Measurements from ENCODE around the gene SLC7A1. TPM values are rescaled to one million over a fixed set of nuclear protein-coding genes. Genes with fewer than 3 reads are reported as not detected.

SLC7A1 gene
- total RNA-seq, 1 experiment from 2014 or later: 84.5 TPM

- TF ChIP-seq PRDM15 (CRISPR knock-in tag; IDR thresholded peaks at IDR 0.05) (no peak), NFATC4 (CRISPR knock-in tag; IDR thresholded peaks at IDR 0.05) (no peak), IRF2 (CRISPR knock-in tag; IDR thresholded peaks at IDR 0.05; ENCODE audit: borderline replicate concordance, low read depth) (no peak), CDX4 (CRISPR knock-in tag; IDR thresholded peaks at IDR 0.05; ENCODE audit: borderline replicate concordance) (no peak), OVOL2 (CRISPR knock-in tag; IDR thresholded peaks at IDR 0.05; ENCODE audit: borderline replicate concordance) (no peak), ZNF263 (CRISPR knock-in tag; IDR thresholded peaks at IDR 0.05; ENCODE audit: low read depth) (no peak), E2F4 (CRISPR knock-in tag; IDR thresholded peaks at IDR 0.05; ENCODE audit: borderline replicate concordance, low read depth) (no peak), PRRX2 (CRISPR knock-in tag; IDR thresholded peaks at IDR 0.05) (no peak)
These were observed 82.2 kb downstream of the SLC7A1 start (continued) for GRCh38 chr13:29513002-29513980.

GRCh38 chr13:29511980-29512379 is 83.5 kb downstream of the SLC7A1 start:
- Mint-ChIP-seq H3K4me3 (no peak overlapping the region), H3K27me3 (ENCODE audit: low read depth) (no peaks in the 10 kb centered on the region), H3K36me3 (peaks cover 33% of the 10 kb centered on the region), H3K9me3 (no peaks in the 10 kb centered on the region), H3K4me1 (no peaks in the 10 kb centered on the region), H3K27ac (no peak overlapping the region)
- ChIA-PET CTCF (no interaction called here), POLR2A (no interaction called here)
- DNase-seq (ENCODE audit: low spot score) (no peak), ATAC-seq (no peak)
- TF ChIP-seq ARID4B (CRISPR knock-in tag; IDR thresholded peaks at IDR 0.05; ENCODE audit: borderline replicate concordance) (no peak), ZNF423 (CRISPR knock-in tag; IDR thresholded peaks at IDR 0.05) (no peak), NR1H2 (CRISPR knock-in tag; IDR thresholded peaks at IDR 0.05) (no peak), AFF4 (CRISPR knock-in tag; IDR thresholded peaks at IDR 0.05; ENCODE audit: borderline replicate concordance) (no peak), TCF7 (CRISPR knock-in tag; IDR thresholded peaks at IDR 0.05; ENCODE audit: low read depth) (no peak), USF1 (CRISPR knock-in tag; IDR thresholded peaks at IDR 0.05) (no peak), ZSCAN18 (CRISPR knock-in tag; IDR thresholded peaks at IDR 0.05) (no peak), FOXP1 (CRISPR knock-in tag; IDR thresholded peaks at IDR 0.05; ENCODE audit: borderline replicate concordance) (no peak), E2F1 (CRISPR knock-in tag; IDR thresholded peaks at IDR 0.05) (no peak)

Data from WTC11 (cell line).